T follicular helper cell (primary cell): ENCODE measurements around the gene CYP1A1.

Experiments used
- DNase-seq: peaks from one replicate; pipeline ENCODE4 v3.0.0-alpha.2; 2020; ENCODE audit warnings: low read depth
- total RNA-seq, 2 experiments: gene quantifications; one replicate each; lab custom pipeline; 2026; lab: John Stamatoyannopoulos, UW

The CYP1A1 gene, protein sequence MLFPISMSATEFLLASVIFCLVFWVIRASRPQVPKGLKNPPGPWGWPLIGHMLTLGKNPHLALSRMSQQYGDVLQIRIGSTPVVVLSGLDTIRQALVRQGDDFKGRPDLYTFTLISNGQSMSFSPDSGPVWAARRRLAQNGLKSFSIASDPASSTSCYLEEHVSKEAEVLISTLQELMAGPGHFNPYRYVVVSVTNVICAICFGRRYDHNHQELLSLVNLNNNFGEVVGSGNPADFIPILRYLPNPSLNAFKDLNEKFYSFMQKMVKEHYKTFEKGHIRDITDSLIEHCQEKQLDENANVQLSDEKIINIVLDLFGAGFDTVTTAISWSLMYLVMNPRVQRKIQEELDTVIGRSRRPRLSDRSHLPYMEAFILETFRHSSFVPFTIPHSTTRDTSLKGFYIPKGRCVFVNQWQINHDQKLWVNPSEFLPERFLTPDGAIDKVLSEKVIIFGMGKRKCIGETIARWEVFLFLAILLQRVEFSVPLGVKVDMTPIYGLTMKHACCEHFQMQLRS
- 1.6 to 9.8 reads per million in 2 experiments for total RNA-seq

DNA sequence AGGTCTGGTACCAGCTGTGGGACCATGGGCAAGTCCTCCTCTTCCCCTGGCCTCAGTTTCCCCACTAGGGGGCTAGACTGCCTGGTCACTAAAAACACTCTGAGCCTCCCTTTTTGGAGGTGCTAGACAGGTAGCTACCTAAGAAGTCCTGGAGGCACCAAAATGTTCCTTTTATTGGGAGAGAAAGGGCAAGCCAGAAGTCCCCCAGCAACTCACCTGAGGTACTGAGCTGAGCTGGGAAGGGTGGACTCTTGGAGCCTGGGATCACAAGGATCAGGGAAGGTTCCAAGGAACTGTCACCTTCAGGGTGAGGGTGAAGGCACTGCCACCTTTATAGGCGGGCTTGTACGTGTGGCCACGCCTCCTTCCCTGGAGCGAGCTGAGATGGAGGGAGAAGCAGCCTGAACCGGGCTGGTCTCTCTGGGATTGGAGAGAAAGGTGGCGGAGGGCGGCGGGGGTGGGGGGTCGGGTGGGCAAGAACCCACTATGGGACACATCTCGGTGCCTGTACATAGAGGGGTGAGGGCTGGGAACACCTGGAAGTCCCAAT, at the start of gene CYP1A1:
TSS of gene CYP1A1 (minus strand) at position 304 of the 550 bp plus-strand sequence. CDS start 2,431 bp downstream, outside the sequence.
- peak; percentile 12 for DNase-seq

DNA sequence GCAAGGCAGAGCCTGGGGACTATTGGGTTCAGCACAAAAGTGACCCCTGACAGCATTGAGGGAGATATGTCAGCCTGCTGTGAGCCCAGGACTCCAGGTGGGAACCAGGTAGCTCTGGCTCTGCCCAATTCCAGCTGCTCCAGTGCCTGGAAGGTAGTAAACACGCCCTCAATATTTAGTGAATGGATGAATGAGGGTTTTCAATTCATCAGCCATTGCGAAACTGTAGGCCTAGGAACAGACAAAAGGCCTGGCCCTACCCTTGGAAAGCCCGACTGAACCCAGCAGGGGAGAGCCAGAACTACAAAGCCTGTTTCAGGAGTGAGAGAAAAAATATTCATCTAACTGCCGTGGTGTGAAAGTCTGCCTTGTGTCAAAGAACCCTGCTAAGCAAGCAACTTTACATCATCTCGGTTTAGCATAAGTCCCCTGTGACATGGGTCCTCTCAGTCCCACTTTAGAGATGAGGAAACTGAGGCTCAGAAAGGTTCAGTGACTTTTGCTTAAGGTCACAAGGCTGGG, 48.5 kb upstream of the CYP1A1 start:
- DNase-seq, result no peak

DNA sequence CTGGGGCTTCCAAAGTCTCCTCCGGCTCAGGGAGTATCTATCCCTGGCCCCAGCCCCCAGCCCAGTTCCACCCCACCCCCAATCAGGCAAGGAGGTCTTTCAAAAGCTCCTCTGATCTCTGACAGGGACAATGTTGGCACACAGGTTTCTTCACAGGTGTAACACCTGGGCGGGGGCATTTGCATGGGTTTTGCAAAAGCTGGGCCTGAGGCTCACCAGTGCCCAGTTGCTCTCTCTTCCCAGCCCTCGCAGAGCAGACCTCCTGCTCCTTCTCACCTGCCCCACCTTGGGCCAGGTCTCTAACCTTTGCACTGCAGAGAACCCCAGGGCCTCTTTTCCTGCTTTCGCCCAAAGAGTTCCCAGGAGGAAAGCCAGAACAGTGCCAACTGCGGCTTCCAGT, 48.0 kb upstream of the CYP1A1 start:
- no peak for DNase-seq

DNA sequence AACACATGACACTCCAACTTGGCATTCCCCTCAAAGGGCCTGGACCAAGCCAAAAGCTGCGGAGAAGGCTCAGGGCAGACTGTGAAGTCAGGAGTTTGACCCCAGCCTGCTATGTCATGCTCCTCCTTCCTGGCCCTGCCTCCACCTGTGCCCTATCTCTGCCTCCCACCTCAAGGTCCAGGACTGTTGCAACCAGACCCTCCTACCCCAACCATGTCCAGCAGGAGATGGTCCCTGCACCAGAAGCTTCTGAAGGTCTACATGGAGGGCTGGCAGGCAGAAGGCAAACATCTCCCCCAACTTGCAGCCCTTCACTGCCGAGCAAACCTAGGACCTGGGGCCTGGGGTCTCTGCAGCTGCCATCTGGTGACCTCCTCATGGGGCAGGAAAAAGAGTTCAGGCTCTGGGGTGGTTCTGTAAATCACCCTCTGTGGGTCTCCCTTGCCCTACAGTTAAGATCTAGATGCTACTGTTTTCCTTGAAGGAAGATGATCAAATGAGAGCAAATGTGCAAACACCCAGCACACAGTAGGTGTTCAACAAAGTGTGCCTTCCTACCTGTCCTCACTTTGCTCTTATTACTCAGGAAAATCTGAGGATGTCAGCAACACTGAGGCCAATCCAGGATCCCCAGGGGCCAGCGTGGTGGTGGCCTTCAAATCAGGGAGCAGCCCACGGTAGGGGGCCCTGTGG, 45.0 kb upstream of the CYP1A1 start:
- no peak for DNase-seq

DNA sequence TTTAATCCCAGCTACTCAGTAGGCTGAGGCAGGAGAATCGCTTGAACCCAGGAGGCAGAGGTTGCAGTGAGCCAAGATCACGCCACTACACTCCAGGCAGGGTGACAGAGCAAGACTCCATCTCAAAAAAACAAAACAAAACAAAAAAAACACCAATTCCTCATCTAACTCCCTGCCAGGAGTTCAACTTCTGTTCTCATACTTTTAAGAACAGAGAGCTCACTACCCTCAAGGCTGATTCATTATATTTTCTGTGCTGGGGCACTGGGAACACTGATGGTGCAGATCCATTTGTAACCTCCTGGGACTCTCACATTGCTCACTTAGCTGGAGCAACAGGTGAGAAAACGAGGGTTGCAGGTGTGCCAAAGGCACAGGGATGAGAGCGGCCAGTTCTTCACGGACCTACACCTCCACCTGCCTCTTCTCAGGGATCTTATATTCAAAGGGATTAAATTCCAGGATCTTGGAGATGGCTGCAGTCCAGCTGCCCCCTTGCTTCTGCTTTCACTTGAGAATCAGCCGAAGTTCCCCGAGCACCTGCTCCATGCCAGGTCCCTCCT, 44.2 kb upstream of the CYP1A1 start:
- DNase-seq, result no peak

DNA sequence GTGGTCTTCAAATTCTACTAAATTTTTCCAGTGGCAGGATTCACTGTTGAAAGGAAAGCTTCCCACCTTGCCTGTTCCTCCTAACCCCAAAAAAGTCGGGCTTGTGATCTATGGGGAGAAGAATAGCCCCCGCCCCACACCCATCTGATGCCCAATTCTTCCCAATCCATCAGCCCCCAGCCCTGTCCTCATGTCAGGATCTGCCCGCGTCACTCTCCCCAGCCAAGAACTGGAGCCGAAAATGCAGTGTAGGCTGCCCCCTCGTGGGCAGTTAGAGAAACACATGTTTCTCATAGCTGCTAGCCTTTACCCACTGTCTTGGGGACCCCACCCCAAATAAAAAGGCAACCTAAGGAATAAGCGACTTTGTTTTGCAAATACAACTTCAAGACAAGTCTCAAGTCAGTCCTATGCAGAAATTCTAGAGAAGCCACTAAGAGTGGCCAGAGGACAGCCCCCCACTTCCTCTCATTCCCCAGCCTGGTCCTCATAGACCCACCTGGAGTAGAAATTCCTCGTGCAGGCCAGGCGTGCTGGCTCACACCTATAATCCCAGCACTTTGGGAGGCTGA, 43.5 kb upstream of the CYP1A1 start:
- peak; percentile 53 for DNase-seq

DNA sequence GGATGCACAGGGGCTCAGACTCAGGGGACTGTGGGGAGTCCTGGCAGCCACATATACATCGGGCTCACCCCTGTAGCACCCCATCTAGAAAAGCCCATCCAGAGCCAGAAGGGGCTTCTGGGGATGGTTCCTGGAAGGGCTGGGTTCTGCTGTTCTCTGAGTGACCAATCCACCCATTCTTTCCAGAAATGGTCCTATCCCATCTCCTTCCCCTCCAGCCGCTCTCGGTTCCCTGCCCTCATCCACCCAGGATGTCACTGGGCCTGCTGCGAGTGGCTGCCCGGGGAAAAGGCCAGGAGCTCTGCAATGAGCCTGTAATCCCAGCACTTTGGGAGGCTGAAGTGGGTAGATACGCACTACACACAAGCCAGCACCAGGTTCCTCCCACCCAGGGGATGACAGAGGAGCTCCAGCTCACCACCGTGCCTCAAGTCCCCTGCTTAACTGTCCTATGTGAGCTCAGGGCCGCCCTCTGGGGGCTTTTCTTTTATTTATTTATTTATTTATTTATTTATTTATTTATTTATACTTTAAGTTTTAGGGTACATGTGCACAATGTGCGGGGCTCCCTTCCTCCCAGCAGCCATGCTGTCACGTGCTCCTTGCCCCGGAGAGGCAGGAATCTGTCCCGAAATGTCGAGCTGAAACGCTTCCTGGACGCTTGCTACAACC, 42.9 kb upstream of the CYP1A1 start:
- DNase-seq, result no peak

DNA sequence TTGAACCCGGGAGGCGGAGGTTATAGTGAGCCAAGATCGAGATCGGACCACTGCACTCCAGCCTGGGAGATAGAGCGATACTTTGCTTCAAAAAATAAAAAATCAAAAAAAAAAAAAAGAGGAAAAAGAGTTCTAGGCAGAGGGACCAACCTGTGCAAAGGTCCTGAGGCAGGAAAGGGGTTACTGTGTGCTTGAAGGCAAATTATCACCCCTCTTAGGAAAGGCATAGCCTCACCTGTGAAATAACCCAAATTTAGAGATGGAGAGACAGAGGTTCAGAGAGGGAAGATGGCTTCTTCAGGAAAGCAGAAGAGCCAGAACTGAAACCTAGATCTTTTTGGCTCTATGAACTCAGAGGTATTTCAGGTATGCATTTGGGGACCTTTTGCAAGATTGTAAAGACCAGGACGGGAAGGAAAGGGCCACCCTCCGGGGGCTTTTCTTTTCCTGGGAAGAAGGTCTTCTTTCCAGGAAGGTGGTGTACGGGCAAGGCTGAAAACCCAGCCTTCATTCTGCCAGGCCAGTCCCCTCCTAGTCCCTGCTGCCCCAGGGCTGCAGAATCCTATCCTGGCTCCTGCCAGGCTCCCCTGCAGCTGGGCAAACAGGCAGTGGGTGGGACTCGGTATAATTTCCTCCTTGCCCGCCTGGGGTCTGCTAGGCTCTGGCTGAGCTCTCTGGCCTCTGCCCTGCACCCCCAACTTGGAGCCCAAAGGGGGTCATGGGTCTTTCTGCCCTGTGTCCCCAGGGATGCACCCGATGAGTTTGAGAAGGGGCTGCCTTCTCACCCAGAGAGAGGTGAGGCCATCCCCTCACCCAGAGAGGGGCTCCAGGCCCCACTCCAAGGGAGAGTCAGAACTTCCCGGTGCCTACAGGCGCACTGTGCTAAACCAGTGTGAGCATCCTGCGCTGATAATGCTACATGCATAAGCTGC, 42.1 kb upstream of the CYP1A1 start:
- no peak for DNase-seq

DNA sequence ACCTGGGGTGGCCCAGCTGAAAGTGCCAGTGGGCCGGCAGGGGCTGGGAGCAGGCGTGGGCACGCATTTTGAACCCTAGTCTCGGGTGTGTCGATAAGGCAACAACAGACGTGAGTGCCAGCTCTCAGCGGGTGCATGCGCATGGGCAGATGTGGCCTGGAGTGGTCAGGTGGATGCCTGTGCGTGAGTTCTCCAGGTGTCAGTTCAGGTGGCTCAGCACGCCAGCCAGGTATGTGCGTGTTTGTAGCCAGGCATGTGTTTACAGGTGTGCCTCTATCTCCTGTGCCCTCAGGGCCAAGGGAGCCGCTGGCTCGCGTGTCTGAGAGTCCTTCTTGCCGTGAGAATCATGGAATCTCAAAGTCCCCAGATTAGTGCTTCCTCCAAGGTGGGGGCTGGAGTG, 38.1 kb upstream of the CYP1A1 start:
- no peak for DNase-seq

DNA sequence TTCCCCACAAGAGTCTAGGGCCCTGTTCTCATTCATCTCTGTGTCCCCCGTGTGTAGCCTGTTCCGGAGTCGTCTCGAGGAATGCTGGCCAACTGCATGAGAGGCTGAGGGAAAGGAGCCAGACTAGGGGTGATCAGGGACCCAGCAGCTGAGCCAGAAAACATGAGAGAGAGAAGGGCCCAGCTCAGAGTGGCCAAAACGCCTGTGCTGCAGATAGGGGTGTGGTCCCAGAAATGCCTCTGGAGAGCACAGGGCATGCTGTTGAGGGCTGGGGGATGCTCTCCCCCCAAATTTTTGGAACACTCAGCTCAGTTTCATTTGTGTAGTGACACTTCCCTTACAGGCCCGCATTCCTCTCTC, 37.4 kb upstream of the CYP1A1 start:
- no peak for DNase-seq

DNA sequence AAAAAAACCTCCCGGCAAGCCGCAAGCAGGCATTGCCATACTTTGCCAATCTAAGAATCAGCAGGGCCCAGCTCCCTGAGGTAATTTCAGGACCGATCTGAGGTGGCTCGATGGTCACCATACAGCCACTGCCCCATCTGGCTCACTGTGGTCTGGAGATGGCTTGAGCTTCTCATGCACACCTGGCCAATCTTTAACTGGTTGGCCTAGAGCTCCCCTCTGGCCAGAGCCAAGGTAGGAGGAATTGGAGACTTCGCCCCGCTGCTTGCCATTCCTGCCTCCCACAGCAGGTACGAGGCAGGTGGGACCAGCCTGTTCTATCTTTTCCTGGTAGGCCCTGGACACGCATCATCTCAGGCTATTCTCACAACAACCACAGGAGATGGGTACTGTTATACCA, 33.4 kb upstream of the CYP1A1 start:
- no peak for DNase-seq

DNA sequence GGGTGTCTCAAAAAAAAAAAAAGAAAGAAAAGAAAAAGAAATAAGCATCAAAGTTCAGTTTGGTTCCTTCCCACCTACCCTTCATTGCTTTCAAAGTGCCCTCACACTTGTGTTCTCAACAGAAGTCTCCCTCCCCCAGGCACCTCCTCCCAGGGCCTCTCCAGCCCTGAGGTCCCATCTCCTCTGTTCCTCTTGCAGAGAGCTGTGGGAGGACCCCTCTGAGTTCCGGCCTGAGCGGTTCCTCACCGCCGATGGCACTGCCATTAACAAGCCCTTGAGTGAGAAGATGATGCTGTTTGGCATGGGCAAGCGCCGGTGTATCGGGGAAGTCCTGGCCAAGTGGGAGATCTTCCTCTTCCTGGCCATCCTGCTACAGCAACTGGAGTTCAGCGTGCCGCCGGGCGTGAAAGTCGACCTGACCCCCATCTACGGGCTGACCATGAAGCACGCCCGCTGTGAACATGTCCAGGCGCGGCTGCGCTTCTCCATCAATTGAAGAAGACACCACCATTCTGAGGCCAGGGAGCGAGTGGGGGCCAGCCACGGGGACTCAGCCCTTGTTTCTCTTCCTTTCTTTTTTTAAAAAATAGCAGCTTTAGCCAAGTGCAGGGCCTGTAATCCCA, 29.4 kb upstream of the CYP1A1 start:
- DNase-seq, result no peak

DNA sequence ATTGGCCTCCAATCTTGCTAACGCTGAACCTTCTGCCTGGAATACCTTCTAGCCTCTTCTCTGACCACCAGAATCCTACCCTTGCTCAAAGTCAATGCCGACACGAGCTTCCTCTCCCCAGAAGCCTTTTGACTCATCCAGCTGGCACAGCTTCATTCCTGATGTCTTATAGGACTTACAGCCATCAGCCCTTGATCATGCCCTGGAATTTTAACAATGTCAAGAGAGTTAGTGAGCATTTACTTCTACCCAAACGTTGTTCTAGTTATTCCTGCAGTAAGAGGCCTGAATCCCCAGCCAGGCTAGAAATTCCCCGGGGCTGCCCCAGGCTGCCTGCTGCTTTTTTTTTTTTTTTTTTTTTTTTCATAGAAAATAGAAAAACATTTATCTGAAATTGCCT, 27.2 kb upstream of the CYP1A1 start:
- DNase-seq, result no peak

DNA sequence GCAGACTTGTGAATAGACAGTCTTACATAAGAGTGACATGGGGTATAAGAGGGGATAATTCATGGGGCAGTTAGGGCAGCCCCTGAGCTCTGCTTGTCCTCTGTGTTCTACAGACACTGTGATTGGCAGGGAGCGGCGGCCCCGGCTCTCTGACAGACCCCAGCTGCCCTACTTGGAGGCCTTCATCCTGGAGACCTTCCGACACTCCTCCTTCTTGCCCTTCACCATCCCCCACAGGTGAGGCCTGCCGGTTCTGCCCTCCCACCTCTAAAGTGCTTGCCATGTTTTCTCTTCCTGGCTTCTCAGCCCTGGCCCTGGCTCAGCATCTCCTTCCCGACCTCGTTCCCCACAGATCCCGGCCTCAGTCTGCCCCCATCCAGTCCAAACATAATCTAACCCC, 26.7 kb upstream of the CYP1A1 start:
- DNase-seq, result no peak

DNA sequence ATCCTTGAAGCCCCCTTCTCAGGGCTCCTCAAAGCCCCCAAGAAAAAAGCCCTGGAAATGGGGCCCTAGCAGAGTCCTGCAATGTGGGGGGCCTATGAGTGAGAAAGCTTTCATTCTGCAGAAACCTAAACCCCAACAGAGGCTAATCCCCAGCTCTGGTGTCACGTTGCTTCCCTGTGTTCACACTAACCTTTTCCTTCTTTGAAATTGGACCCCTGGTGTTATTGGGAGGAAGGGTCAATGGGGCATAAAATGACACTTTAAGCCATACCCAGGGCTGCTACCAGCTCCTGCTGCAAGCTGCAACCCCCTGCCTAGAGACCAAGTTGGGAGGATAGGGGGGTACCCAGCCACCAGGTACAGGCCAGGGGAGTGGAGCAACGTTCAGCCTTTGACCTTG, 25.4 kb upstream of the CYP1A1 start:
- no peak for DNase-seq

DNA sequence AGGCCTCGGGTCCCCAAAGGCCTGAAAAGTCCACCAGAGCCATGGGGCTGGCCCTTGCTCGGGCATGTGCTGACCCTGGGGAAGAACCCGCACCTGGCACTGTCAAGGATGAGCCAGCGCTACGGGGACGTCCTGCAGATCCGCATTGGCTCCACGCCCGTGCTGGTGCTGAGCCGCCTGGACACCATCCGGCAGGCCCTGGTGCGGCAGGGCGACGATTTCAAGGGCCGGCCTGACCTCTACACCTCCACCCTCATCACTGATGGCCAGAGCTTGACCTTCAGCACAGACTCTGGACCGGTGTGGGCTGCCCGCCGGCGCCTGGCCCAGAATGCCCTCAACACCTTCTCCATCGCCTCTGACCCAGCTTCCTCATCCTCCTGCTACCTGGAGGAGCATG, 24.5 kb upstream of the CYP1A1 start:
- no peak for DNase-seq

DNA sequence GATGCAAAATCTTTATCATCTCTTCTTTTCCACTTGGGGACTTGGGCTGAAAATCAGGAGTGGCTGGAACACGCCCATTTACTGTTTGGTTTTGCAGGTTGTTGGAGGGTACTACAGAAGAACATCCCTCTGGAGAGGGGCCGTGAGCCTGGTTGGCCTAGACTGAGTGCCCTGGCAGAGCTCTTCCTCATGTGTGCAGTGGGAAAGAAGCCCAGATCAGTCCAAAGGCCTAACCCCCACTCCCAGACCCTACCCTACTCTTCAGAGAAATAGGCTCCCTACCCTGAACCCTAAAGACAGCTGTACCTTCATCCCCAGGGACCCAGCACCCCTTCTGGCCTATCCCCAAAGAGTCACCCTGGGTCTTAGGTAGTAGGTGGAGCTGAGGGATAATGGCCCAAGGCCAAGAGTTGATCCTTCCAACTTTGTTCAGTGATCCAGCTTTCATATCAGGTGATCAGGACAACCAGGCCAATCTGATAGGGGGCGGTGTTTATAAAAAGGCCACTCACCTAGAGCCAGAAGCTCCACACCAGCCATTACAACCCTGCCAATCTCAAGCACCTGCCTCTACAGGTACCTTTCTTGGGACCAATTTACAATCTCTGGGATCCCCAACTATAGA, 23.1 kb upstream of the CYP1A1 start, which contains the start of gene CYP1A2:
TSS of gene CYP1A2 (plus strand) at position 524 of the 625 bp plus-strand sequence. CDS start 894 bp downstream, outside the sequence.
- no peak for DNase-seq

DNA sequence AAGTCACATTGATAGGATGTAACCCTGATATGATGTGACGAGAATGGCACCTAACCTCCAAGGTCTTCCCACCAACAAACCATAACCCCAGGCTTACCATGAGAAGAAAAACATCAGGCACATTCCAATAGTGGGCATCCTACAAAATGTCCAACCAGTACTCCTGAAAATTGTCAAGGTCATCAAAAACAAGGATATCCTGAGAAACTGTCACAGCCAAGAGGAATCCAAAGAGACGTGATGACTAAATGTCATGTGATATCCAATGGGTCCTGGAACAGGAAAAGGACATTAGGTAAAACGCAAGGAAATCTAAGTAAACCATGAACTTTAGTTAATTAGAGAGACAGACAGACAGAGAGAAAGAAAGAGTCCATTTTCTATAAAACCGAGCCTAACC, 21.1 kb upstream of the CYP1A1 start:
- DNase-seq, result no peak

DNA sequence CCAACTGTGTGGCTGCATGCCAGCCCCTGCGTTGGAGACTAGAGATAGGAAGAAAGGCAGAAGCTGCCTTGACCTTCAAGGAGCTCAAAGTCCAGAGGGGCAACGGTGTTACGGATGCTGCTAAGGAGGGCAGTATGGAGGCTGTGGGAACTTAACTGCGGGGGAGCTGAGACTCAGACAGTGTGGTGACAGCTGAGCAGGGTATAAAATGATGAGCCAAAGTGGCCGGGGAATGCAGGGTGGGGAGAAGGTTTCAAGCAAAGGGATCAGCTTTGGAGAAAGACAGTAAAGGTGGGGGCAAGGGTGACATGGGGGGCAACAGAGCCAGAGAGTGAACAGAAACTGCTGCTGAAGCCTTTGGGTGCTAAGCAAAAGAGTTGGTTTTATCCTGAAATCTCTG, 17.1 kb upstream of the CYP1A1 start:
- no peak for DNase-seq
